ENCODE measurements around the gene HOXA7.

GRCh38 chr7:27113991-27114769 is 42.3 kb downstream of the HOXA7 start:
- TF ChIP-seq EZH2phosphoT487 (IDR thresholded peaks at IDR 0.05; ENCODE audit: insufficient read depth, low read depth) (no peak), EZH2 (IDR thresholded peaks at IDR 0.05; ENCODE audit: insufficient read depth, poor library complexity, severe bottlenecking) (no peak)
